Endothelial cell of umbilical vein (primary cell): ENCODE measurements around the gene RNU6-9. TPM values are rescaled to one million over a fixed set of nuclear protein-coding genes. Genes with fewer than 3 reads are reported as not detected.

Experiments
- BruUV-seq: library from RNA; stranded (reverse); fragments of 400-500 nt; replicated peaks from 2 replicates; lab custom pipeline; 2021; lab: Mats Ljungman, UMichigan
- CTCF ChIA-PET: fragments of 300-600, 350-600 bp; sonication (Branson Sonifier 250); formaldehyde crosslinking; loops from one replicate; lab custom pipeline; 2021; ENCODE audit warnings: antibody characterized with exemption, inconsistent platforms; lab: Charles Lee
- POLR2A ChIA-PET: fragments of 300-600, 350-600 bp; sonication (Branson Sonifier 250); formaldehyde crosslinking; loops from one replicate; lab custom pipeline; 2021; ENCODE audit warnings: antibody characterized with exemption, inconsistent platforms; lab: Charles Lee
- DNase-seq: peaks from one replicate; pipeline ENCODE4 v3.0.0-alpha.2; 2011; ENCODE audit warnings: low read depth, low spot score
- FAIRE-seq: peaks from 2 replicates; lab custom pipeline; 2011; peaks lifted over from hg19 to GRCh38; lab: Jason Lieb, UNC
- H2AFZ ChIP-seq: 2 replicates; pipeline ENCODE4 v1.6.0; 2012; ENCODE audit warnings: low read depth, low read length, control low read depth, inconsistent platforms
- H3K27ac ChIP-seq: 2 replicates; pipeline ENCODE4 v1.5.1; 2011; ENCODE audit warnings: low read depth, mild to moderate bottlenecking, control low read depth, low read length, moderate library complexity; ENCODE audit not compliant: insufficient read depth
- H3K27me3 ChIP-seq, 2 experiments: 2 replicates each; pipeline versions ENCODE4 v1.6.0 to v1.6.1; 2011; ENCODE audit warnings: low read length in 2 of 2, mixed read lengths in 1 of 2; ENCODE audit not compliant: control insufficient read depth in 2 of 2, insufficient read depth in 2 of 2
- H3K36me3 ChIP-seq, 2 experiments: 2 replicates in 1 of 2; 3 replicates in 1 of 2; pipeline ENCODE4 v1.5.1; 2011; ENCODE audit warnings: low read length in 2 of 2, mild to moderate bottlenecking in 1 of 2, moderate library complexity in 1 of 2; ENCODE audit not compliant: control insufficient read depth in 2 of 2, insufficient read depth in 2 of 2; ENCODE audit errors: extremely low read depth in 1 of 2
- H3K4me1 ChIP-seq: 3 replicates; pipeline ENCODE4 v1.5.1; 2011; ENCODE audit warnings: mild to moderate bottlenecking, low read length; ENCODE audit not compliant: control insufficient read depth, insufficient read depth; ENCODE audit errors: extremely low read depth
- H3K4me2 ChIP-seq: 2 replicates; pipeline ENCODE4 v1.6.1; 2011; ENCODE audit warnings: low read length, control low read depth, mixed read lengths; ENCODE audit not compliant: insufficient read depth
- H3K4me3 ChIP-seq, 3 experiments: fragments of 200-600 bp in 1 of 3; sonication (generic), shearing (Covaris generic) in 1 of 3; replicated peaks in 1 of 3; 2 replicates each; pipeline ENCODE4 v1.5.1; 2011 to 2016; ENCODE audit warnings: control low read depth in 3 of 3, low read length in 3 of 3, mild to moderate bottlenecking in 2 of 3, inconsistent platforms in 1 of 3, low read depth in 1 of 3, moderate library complexity in 1 of 3; ENCODE audit not compliant: insufficient read depth in 1 of 3
- H3K79me2 ChIP-seq: 2 replicates; pipeline ENCODE4 v1.6.0; 2012; ENCODE audit warnings: low read length, inconsistent platforms; ENCODE audit not compliant: control insufficient read depth, insufficient read depth
- H3K9ac ChIP-seq: replicated peaks from 2 replicates; pipeline ENCODE3; 2011; ENCODE audit warnings: low read length, control low read depth; ENCODE audit not compliant: insufficient read depth; ENCODE audit errors: extremely low read depth
- H3K9me1 ChIP-seq: replicated peaks from 3 replicates; pipeline ENCODE4 v1.6.0; 2011; ENCODE audit warnings: mild to moderate bottlenecking, low read length; ENCODE audit not compliant: control insufficient read depth, insufficient read depth; ENCODE audit errors: extremely low read depth
- H3K9me3 ChIP-seq: replicated peaks from 2 replicates; pipeline ENCODE4 v1.5.1; 2012; ENCODE audit warnings: low read length, inconsistent platforms; ENCODE audit not compliant: control insufficient read depth, insufficient read depth
- H4K20me1 ChIP-seq: replicated peaks from 2 replicates; pipeline ENCODE3; 2011; ENCODE audit warnings: mild to moderate bottlenecking, low read length; ENCODE audit not compliant: control insufficient read depth, insufficient read depth; ENCODE audit errors: extremely low read depth
- CTCF ChIP-seq, 2 donors: IDR thresholded peaks; 1 replicate in 1 of 2; 2 replicates in 1 of 2; pipeline ENCODE4 v1.5.1; 2011; ENCODE audit warnings: low read length in 2 of 2, mild to moderate bottlenecking in 2 of 2, moderate library complexity in 2 of 2, control low read depth in 1 of 2, inconsistent platforms in 1 of 2, low read depth in 1 of 2; ENCODE audit not compliant: insufficient read depth in 1 of 2; ENCODE audit errors: extremely low read depth in 1 of 2
- EZH2 ChIP-seq: IDR thresholded peaks from 2 replicates; pipeline ENCODE4 v1.6.1; 2012; ENCODE audit warnings: borderline replicate concordance, low read depth, mild to moderate bottlenecking, moderate library complexity, low read length, inconsistent platforms; ENCODE audit not compliant: severe bottlenecking
- FOS ChIP-seq: IDR thresholded peaks from 2 replicates; pipeline ENCODE4 v1.6.1; 2011; ENCODE audit warnings: mild to moderate bottlenecking, low read length, moderate library complexity, borderline replicate concordance; ENCODE audit not compliant: insufficient read depth
- GATA2 ChIP-seq: IDR thresholded peaks from 2 replicates; pipeline ENCODE4 v1.7.0; 2011; ENCODE audit warnings: low read depth, mild to moderate bottlenecking, moderate library complexity, mixed read lengths, low read length; ENCODE audit not compliant: insufficient read length, insufficient read depth
- JUN ChIP-seq: IDR thresholded peaks from 2 replicates; pipeline ENCODE4 v1.6.1; 2011; ENCODE audit warnings: borderline replicate concordance, low read depth; ENCODE audit not compliant: insufficient read length, insufficient read depth
- MAX ChIP-seq: IDR thresholded peaks from 2 replicates; pipeline ENCODE4 v1.6.1; 2011; ENCODE audit not compliant: insufficient read depth, insufficient read length
- MYC ChIP-seq: IDR thresholded peaks from one replicate; pipeline ENCODE4 v1.6.1; 2011; ENCODE audit warnings: mild to moderate bottlenecking, low read depth, low read length
- POLR2A ChIP-seq: IDR thresholded peaks from 2 replicates; pipeline ENCODE4 v1.6.1; 2012; ENCODE audit warnings: low read depth, mild to moderate bottlenecking, control low read depth, low read length
- POLR2AphosphoS5 ChIP-seq: IDR thresholded peaks from 2 replicates; pipeline ENCODE4 v1.6.1; 2012; ENCODE audit warnings: low read depth, mild to moderate bottlenecking, control low read depth, low read length, moderate library complexity; ENCODE audit not compliant: insufficient read depth
- dilution Hi-C: fragments of 300-500 bp; cut with MboI; formaldehyde crosslinking; loops from one replicate; pipeline ENCODE4 v1.15.0; 2019; ENCODE audit warnings: low sequenced_read_pairs; ENCODE audit not compliant: extremely low pct_ligation_motif_present
- intact Hi-C: fragments of 100-400 bp; cut with micrococcal nuclease; formaldehyde crosslinking; loops from one replicate; pipeline ENCODE4 v1.10.0; 2022
- polyA plus RNA-seq, 4 experiments: library from polyadenylated mRNA; depleted of rRNA in 3 of 4; stranded (reverse) in 3 of 4; unstranded in 1 of 4; fragments of >200 nt; gene quantifications; 2 replicates each; pipeline versions ENCODE4 v1.2.1 to v1.2.3, GENCODE V29; 2011 to 2012; ENCODE audit warnings: missing spikeins in 1 of 4
- total RNA-seq: library from RNA; stranded (reverse); gene quantifications from 2 replicates; pipeline ENCODE4 v1.2.3, GENCODE V29; 2021

RNU6-9 gene
- total and polyA plus RNA-seq, 2 donors (not counting 3 experiments of a cell fraction or from before 2014, with no cell fraction given), result not detected

- no TSS peak for BruUV-seq
- CTCF ChIA-PET, result no interaction called here
Measured at GRCh38 chr19:876089-876488, 17.2 kb upstream of the RNU6-9 start.

More at GRCh38 chr19:876089-876488, 17.2 kb upstream of the RNU6-9 start:
- H3K4me2 ChIP-seq, result no peak overlapping the region
- DNase-seq (no peak), FAIRE-seq (no peak)
- H3K4me1 ChIP-seq, result no peaks in the 10 kb centered on the region
- H4K20me1 ChIP-seq, result no peaks in the 10 kb centered on the region
- H3K9me3 ChIP-seq, result no peaks in the 10 kb centered on the region
- no peak overlapping the region for H3K4me3 ChIP-seq
- H3K27me3 ChIP-seq, result no peaks in the 10 kb centered on the region
- H3K36me3 ChIP-seq, result peaks cover 0 to 22% of the 10 kb centered on the region in 2 experiments
- no peak overlapping the region for H3K9ac ChIP-seq
- no peak overlapping the region for H2AFZ ChIP-seq
- intact Hi-C loops (no loop called here), dilution Hi-C loops (no loop called here)
- no peaks in the 10 kb centered on the region for H3K9me1 ChIP-seq
- TF ChIP-seq FOS (no peak), POLR2AphosphoS5 (no peak), MAX (no peak), MYC (no peak), GATA2 (no peak), JUN (no peak), CTCF (IDR thresholded peaks at IDR 0.05; ENCODE audit: extremely low read depth in 1 of 2, insufficient read depth in 1 of 2, low read depth in 1 of 2, low read length in 2 of 2) (no peak), POLR2A (no peak), EZH2 (no peak)
- no peak overlapping the region for H3K27ac ChIP-seq
- no peaks in the 10 kb centered on the region for H3K79me2 ChIP-seq
- POLR2A ChIA-PET, result no interaction called here
